Measurements from ENCODE around the gene CAD.
A peak's percentile ranks its signal among the peaks of the same experiment; 100 is the strongest.
"Not testable (repeated sequence)": the region's sequence is repeated elsewhere in the genome, so short reads cannot be mapped to it uniquely, and the experiment has no call there.

The CAD gene

GRCh38 chr2:27261241-27261925 is 44.2 kb downstream of the CAD start:
- no peak for DNase-seq

- no peak for DNase-seq
Observed at GRCh38 chr2:27261926-27262298, 44.7 kb downstream of the CAD start.

- no peak for DNase-seq
Observed at GRCh38 chr2:27262379-27263286, 45.5 kb downstream of the CAD start, which contains the start of gene SLC30A3. Gene SLC30A3, minus strand, starts transcription at chr2:27263047. Its CDS starts 141 bp downstream, at chr2:27262906.

- DNase-seq = no peak
Observed at GRCh38 chr2:27263287-27264252, 46.4 kb downstream of the CAD start.

- peak; percentile 49 for DNase-seq
Observed at GRCh38 chr2:27264253-27264752, 47.1 kb downstream of the CAD start.

GRCh38 chr2:27264753-27265535 is 47.8 kb downstream of the CAD start:
- DNase-seq = peak; percentile 90

- DNase-seq = no peak
Observed at GRCh38 chr2:27265536-27265870, 48.3 kb downstream of the CAD start.

GRCh38 chr2:27268296-27268695 is 51.1 kb downstream of the CAD start:
- DNase-seq = not testable (repeated sequence)

- no peak for DNase-seq
Observed at GRCh38 chr2:27270131-27270530, 53.0 kb downstream of the CAD start.

GRCh38 chr2:27270670-27271069 is 53.5 kb downstream of the CAD start:
- DNase-seq = no peak

- DNase-seq = no peak
Observed at GRCh38 chr2:27271631-27272340, 54.6 kb downstream of the CAD start.

GRCh38 chr2:27272537-27273522 is 55.7 kb downstream of the CAD start:
- not testable (repeated sequence) for DNase-seq

GRCh38 chr2:27275211-27276150 is 58.3 kb downstream of the CAD start, which contains the start of gene DNAJC5G:
Gene DNAJC5G, plus strand, starts transcription at chr2:27275433. Its CDS starts 1,296 bp downstream, at chr2:27276729.
- no peak for DNase-seq

GRCh38 chr2:27278010-27278409 is 60.8 kb downstream of the CAD start:
- DNase-seq = no peak

- DNase-seq = no peak
Observed at GRCh38 chr2:27280826-27281225, 63.7 kb downstream of the CAD start.

GRCh38 chr2:27281442-27281841 is 64.3 kb downstream of the CAD start:
- DNase-seq = no peak

- DNase-seq = peak; percentile 63
Observed at GRCh38 chr2:27281855-27282559, 64.8 kb downstream of the CAD start, which contains the start of gene TRIM54. Gene TRIM54, plus strand, starts transcription at chr2:27282429. Its CDS starts 303 bp downstream, at chr2:27282732.

GRCh38 chr2:27282892-27283291 is 65.7 kb downstream of the CAD start:
- peak; percentile 84 for DNase-seq
